Thyroid gland (tissue), 4 donors: Measurements from ENCODE around the gene SPINDOC.

Experiments used
- POLR2A ChIP-seq, 2 donors: fragments of 450-650 bp; IDR thresholded peaks; one replicate each; pipeline ENCODE4 v1.6.1; 2017; ENCODE audit warnings: antibody characterized with exemption in 2 of 2, mild to moderate bottlenecking in 2 of 2, moderate library complexity in 1 of 2
- TF ChIP-seq, protein P1 (sequence below), 6 experiments: fragments of 200-600 bp in 3 of 6; fragments of 450-650 bp in 3 of 6; sonication (generic) in 3 of 6; IDR thresholded peaks; one replicate each; pipeline ENCODE4 v1.5.1; 2016 to 2019; ENCODE audit warnings: antibody characterized with exemption in 6 of 6, mild to moderate bottlenecking in 2 of 6, inconsistent platforms in 1 of 6, moderate library complexity in 1 of 6

DNA sequence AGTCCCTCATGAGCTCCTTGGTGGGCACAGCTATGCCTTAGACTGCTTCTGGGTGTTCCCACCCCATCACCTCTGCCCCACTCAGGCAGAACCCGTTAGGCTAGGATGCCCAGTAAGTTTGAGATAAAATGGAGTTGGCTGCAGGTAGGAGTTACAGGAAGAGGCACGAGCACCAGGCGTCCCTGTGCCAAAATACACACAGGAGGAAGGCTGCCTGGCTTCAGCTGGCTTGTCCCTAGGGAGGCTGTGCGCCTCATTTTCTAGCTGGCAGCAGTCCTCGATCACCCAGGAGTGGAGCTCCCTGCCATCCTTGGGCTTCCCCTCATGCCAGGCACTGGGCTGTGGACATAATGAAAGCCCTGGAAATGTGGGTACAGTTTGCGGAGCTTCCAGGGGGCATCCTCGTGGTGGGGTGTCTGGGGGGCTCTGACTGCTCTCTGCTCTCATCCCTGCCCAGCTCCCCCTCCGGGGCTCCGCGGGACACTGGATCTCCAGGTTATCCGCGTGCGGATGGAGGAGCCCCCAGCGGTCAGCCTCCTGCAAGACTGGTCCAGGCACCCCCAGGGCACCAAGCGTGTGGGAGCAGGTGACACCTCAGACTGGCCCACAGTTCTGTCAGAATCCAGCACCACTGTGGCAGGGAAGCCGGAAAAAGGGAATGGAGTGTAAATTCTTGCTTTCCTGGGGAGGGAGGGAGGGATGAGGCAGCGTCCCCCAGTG, 13.4 kb downstream of the SPINDOC start:
- TF ChIP-seq, protein P1, sequence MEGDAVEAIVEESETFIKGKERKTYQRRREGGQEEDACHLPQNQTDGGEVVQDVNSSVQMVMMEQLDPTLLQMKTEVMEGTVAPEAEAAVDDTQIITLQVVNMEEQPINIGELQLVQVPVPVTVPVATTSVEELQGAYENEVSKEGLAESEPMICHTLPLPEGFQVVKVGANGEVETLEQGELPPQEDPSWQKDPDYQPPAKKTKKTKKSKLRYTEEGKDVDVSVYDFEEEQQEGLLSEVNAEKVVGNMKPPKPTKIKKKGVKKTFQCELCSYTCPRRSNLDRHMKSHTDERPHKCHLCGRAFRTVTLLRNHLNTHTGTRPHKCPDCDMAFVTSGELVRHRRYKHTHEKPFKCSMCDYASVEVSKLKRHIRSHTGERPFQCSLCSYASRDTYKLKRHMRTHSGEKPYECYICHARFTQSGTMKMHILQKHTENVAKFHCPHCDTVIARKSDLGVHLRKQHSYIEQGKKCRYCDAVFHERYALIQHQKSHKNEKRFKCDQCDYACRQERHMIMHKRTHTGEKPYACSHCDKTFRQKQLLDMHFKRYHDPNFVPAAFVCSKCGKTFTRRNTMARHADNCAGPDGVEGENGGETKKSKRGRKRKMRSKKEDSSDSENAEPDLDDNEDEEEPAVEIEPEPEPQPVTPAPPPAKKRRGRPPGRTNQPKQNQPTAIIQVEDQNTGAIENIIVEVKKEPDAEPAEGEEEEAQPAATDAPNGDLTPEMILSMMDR (IDR thresholded peaks at IDR 0.05) = no peak
- TF ChIP-seq POLR2A (IDR thresholded peaks at IDR 0.05) = no peak
